GM12864 (cell line): ENCODE data around the gene SLC2A1.

Experiments
- DNase-seq: peaks from one replicate; pipeline ENCODE4 v3.0.0-alpha.2; 2011; ENCODE audit warnings: low read depth
- H3K4me3 ChIP-seq: 2 replicates; pipeline ENCODE4 v1.5.1; 2011; ENCODE audit warnings: mild to moderate bottlenecking, low read depth, low read length, control low read depth
- CTCF ChIP-seq: IDR thresholded peaks from 2 replicates; pipeline ENCODE4 v1.5.1; 2011; ENCODE audit warnings: low read depth, mild to moderate bottlenecking, moderate library complexity, low read length, control low read depth, inconsistent platforms; ENCODE audit errors: missing control alignments

The SLC2A1 gene

GRCh38 chr1:42958488-42959319, at the start of gene SLC2A1:
Gene SLC2A1 (minus strand): TSS chr1:42958868. CDS start chr1:42958651, 217 bp downstream.
- peak within 1 kb of the TSS; percentile 84 for H3K4me3 ChIP-seq
- TF ChIP-seq CTCF = no peak
- DNase-seq = peak; percentile 84

GRCh38 chr1:43007377-43008114, 48.9 kb upstream of the SLC2A1 start:
- no peak for DNase-seq
- no peak overlapping the region for H3K4me3 ChIP-seq
- no peak for TF ChIP-seq CTCF

GRCh38 chr1:43005460-43006361, 47.0 kb upstream of the SLC2A1 start:
- no peak for TF ChIP-seq CTCF
- no peak overlapping the region for H3K4me3 ChIP-seq
- no peak for DNase-seq

- no peak for TF ChIP-seq CTCF
- H3K4me3 ChIP-seq = no peak overlapping the region
- no peak for DNase-seq
These were observed 46.2 kb upstream of the SLC2A1 start for GRCh38 chr1:43004587-43005459.

- DNase-seq = no peak
- TF ChIP-seq CTCF = no peak
- H3K4me3 ChIP-seq = no peak overlapping the region
These were observed 44.1 kb upstream of the SLC2A1 start for GRCh38 chr1:43002766-43003165.

- TF ChIP-seq CTCF = no peak
- H3K4me3 ChIP-seq = no peak overlapping the region
- no peak for DNase-seq
These were observed 43.4 kb upstream of the SLC2A1 start for GRCh38 chr1:43002116-43002515.
